BE2C (cell line): ENCODE results near the gene ADAMTS18.
"Not testable (repeated sequence)": the region's sequence is repeated elsewhere in the genome, so short reads cannot be mapped to it uniquely, and the experiment has no call there.

Experiments
- DNase-seq: peaks from one replicate; pipeline ENCODE4 v3.0.0-alpha.2; 2020
- H3K27me3 ChIP-seq: fragments of 250-450 bp; sonication (Bioruptor Pico); 2 replicates; pipeline ENCODE4 v1.5.1; 2020; ENCODE audit warnings: mild to moderate bottlenecking
- H3K36me3 ChIP-seq: fragments of 250-450 bp; sonication (Bioruptor Pico); 2 replicates; pipeline ENCODE4 v1.5.1; 2020; ENCODE audit warnings: mild to moderate bottlenecking
- H3K4me1 ChIP-seq: fragments of 250-450 bp; sonication (Bioruptor Pico); 2 replicates; pipeline ENCODE4 v1.5.1; 2020
- H3K4me3 ChIP-seq: 2 replicates; pipeline ENCODE4 v1.5.1; 2011; ENCODE audit warnings: low read depth, low read length
- H3K9me3 ChIP-seq: fragments of 250-450 bp; sonication (Bioruptor Pico); 2 replicates; pipeline ENCODE4 v1.5.1; 2020
- CTCF ChIP-seq: IDR thresholded peaks from 2 replicates; pipeline ENCODE4 v1.5.1; 2012; ENCODE audit warnings: mild to moderate bottlenecking, low read depth, low read length

The ADAMTS18 gene

GRCh38 chr16:77276661-77277060, 158.2 kb downstream of the ADAMTS18 start:
- Histone ChIP-seq H3K4me1 (no peaks in the 10 kb centered on the region), H3K36me3 (no peaks in the 10 kb centered on the region), H3K9me3 (no peaks in the 10 kb centered on the region), H3K27me3 (no peaks in the 10 kb centered on the region), H3K4me3 (no peak overlapping the region)
- DNase-seq = no peak
- no peak for TF ChIP-seq CTCF

- DNase-seq, H3K9me3 ChIP-seq, H3K4me1 ChIP-seq, H3K36me3 ChIP-seq, H3K27me3 ChIP-seq, H3K4me3 ChIP-seq: not testable (repeated sequence)
These were observed 159.5 kb downstream of the ADAMTS18 start for GRCh38 chr16:77275303-77275702.

- Histone ChIP-seq H3K36me3 (no peaks in the 10 kb centered on the region), H3K4me3 (no peak overlapping the region), H3K27me3 (no peaks in the 10 kb centered on the region), H3K9me3 (no peaks in the 10 kb centered on the region), H3K4me1 (no peaks in the 10 kb centered on the region)
- DNase-seq = no peak
- TF ChIP-seq CTCF = no peak
These were observed 161.0 kb downstream of the ADAMTS18 start for GRCh38 chr16:77273815-77274214.

DNA sequence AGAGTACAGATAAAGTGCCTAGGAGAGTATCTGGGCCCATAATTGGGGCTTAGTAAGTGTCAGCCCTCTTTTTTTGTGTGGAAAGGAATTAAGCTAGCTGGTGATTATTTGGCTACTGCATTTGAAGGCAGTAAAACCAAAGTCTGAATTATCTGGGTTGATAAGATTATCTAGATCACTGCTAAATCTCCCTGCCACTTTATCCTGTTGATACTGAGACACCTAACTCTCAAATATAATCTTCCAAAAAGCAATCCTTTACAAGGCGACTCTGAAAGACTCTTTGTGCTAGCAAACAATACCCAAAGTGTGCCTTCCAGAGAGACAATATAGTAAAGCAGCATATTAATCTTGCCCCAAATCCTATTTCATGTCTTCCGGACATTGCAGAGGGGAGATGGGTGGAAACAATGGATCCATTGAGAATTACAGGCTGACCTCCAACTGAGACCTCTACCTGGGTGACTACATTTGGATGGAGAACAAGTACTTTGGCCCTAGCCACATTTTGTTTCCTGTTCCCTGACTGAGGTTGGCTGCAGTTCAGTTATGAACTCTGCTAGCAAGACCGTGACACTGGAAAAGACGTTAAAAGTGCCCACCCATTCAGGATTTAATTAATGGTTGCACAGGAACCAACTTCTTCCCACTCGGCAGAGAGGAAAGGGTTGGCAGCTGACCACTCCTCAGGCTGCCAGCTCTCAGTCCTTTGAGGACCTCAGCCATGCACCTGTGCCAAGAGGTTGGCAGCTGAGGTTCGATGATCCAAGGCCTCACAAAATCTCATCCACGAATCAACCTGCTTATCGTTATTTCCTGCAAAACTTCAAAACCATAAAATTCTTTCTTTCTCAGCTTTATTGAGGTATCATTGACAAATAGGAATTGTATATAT, 163.1 kb downstream of the ADAMTS18 start:
- Histone ChIP-seq H3K4me1 (no peaks in the 10 kb centered on the region), H3K36me3 (no peaks in the 10 kb centered on the region), H3K27me3 (no peaks in the 10 kb centered on the region), H3K9me3 (no peaks in the 10 kb centered on the region), H3K4me3 (no peak overlapping the region)
- TF ChIP-seq CTCF = no peak
- no peak for DNase-seq

- H3K4me3 ChIP-seq, DNase-seq, H3K4me1 ChIP-seq, H3K9me3 ChIP-seq, H3K27me3 ChIP-seq, H3K36me3 ChIP-seq: not testable (repeated sequence)
These were observed 168.6 kb downstream of the ADAMTS18 start for GRCh38 chr16:77266185-77266584.

GRCh38 chr16:77262971-77263370, 171.9 kb downstream of the ADAMTS18 start:
- Histone ChIP-seq H3K4me1 (no peaks in the 10 kb centered on the region), H3K36me3 (no peaks in the 10 kb centered on the region), H3K9me3 (no peaks in the 10 kb centered on the region), H3K27me3 (no peaks in the 10 kb centered on the region), H3K4me3 (no peak overlapping the region)
- no peak for TF ChIP-seq CTCF
- DNase-seq = no peak

DNA sequence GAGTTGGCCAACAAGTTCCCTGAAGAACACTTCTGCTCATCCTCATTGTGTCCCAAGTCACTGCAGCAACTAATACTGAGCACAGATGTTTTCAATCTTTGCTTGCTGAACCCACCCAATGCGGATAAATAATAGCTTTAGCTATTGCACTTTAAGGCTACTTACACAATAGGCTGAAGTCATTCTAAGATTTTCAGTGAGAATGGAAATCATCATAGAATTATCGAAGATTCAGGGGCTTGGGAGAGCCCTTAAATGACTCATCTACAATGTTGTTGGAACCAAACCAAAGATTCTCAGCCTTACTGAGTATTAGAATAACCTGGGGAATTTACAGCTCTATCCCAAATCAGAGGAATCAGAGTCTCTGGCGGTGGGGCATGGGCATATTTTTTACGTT, 184.4 kb downstream of the ADAMTS18 start:
- Histone ChIP-seq H3K36me3 (no peaks in the 10 kb centered on the region), H3K4me1 (no peaks in the 10 kb centered on the region), H3K4me3 (no peak overlapping the region), H3K9me3 (no peaks in the 10 kb centered on the region), H3K27me3 (no peaks in the 10 kb centered on the region)
- DNase-seq = no peak
- no peak for TF ChIP-seq CTCF
